Activated CD8-positive, alpha-beta memory T cell treated with anti-CD3 and anti-CD28 coated beads for 24 hours (primary cell): Measurements from ENCODE around the gene CAST.

ENCODE experiments used
- DNase-seq: peaks from one replicate; pipeline ENCODE4 v3.0.0-alpha.2; 2020

Gene CAST

DNA sequence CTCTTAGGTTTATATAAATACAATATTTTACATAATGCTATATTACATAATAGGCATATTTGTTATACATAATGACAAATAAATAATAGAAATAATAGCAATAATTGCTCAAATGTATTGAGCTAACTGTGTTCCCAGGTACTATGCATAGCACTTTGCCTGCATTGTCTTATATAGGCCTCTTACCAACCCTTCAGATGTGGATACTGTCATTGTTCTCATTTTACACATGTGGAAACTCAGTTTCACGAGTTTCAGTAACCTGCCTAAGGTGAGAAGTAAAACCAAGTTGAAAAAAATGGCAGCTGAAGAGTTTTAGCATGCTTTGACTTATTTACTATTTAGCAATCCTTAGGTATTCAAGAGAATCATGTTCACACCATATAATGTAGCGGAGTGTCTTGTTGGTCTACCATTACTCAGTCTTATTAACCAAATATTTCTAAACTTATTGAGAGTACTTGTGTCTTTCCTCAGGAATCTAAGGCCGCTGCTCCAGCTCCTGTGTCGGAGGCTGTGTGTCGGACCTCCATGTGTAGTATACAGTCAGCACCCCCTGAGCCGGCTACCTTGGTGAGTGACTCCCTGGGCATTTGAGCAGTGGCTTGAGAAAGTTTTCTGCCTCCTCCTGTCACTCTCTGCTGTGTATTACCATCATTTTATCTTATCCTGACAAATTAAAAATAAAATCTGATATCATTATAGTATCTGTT lies 88.1 kb downstream of the CAST start:
- no peak for DNase-seq

DNA sequence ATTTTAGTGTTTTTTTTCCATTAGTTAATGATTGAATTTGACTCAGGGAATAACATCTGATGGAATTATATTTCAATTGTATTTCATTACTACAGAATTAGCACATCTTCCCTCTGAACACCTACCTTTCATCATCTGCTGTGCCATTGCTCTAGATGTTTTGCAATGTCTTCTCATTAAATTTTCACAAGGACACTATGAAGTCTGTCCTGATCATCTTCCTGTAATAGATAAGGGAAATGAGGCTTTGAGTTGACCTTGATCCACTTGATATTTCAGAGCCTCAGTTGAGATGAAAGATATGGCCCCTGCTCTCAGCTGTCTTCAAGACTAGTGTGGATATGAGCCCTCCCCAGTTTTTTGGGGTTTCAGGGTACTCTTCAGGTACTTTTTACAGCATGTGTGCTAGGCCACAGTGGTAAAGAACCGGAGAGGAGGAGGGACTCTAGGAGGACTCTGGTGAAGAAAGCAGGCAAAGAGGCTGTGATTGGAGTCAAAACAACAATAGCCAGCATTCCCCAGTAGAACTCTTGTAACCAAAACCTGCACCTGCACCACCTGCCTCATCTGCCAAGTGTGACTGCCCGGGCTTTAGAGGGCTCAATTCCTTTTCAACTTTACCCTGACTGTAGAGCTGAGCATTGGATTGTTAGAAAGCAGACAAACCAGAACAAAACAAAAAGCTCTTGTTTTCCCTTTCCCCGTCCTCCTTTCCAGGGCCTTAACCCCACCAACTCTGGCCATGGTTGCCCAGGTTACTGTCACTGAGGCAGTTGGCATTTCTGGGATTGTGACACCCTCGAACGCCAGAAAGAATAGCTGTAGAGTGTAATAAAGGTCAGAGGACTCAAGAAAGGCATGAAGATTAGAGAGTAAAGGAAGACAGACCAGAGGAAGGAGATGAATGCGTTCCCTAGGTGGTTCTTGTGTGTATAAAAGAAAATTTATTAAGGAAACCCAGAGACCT lies 89.3 kb downstream of the CAST start:
- no peak for DNase-seq

- no peak for DNase-seq
These were observed 90.3 kb downstream of the CAST start for GRCh38 chr5:96752341-96753016.

- no peak for DNase-seq
These were observed 90.8 kb downstream of the CAST start for GRCh38 chr5:96753017-96753397.

GRCh38 chr5:96753848-96754247 lies 91.7 kb downstream of the CAST start:
- no peak for DNase-seq

- DNase-seq: no peak
These were observed 93.7 kb downstream of the CAST start for GRCh38 chr5:96755851-96756250.

DNA sequence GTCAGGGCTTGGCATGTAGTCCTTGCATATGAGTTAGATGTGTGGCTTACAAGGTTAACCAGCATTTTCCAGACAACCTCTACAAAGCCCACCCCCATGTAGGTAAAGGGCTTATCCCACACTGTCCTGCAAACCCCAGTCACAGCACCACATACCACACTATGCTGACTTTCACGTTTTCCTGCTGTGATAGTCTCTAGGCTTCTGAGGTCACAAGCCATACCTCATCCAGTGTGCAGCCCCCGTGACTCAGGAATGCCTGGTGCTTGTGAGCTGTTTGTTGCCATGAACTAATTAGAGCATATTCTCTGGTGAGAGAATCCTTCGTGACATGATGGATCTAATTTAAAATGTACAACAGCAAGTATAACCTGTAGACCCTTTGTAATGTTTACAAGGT lies 94.8 kb downstream of the CAST start:
- DNase-seq: no peak

DNA sequence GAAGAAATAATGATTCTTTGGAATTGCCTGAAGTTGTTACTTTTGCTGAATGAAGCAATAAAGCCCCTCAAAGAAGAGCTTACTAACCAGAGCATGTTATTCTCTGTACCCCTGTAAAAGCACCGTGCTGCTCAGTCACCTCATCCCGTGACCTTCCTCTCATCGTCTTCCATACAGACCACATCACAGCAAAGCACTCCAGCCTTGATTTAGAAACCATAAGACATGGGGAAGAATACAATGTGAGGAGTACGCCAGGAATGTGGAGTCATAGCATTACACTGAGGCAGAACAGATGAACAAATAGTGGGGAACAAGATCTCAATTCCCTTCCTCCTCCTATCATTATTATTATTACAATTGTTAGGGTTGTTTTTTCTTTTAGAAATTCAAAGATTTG lies 96.4 kb downstream of the CAST start:
- no peak for DNase-seq

DNA sequence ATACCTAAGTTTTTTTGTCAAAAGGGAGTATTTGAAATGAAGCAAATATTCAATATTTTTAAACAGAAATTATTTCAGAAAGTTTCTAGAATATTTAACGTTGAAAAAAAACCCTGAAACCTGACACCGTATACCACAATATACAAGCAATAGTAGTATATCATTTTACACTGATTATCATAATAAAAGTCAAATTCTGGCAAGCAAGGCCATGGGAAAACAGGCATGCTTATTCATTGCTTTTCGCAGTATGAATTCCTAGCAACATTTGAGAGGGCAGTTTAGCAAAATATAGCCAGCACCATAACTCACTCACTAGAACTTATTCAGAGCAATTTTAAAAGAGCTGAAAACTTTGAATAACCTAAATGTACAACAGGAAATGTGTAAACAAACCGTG lies 99.4 kb downstream of the CAST start:
- DNase-seq: no peak

DNA sequence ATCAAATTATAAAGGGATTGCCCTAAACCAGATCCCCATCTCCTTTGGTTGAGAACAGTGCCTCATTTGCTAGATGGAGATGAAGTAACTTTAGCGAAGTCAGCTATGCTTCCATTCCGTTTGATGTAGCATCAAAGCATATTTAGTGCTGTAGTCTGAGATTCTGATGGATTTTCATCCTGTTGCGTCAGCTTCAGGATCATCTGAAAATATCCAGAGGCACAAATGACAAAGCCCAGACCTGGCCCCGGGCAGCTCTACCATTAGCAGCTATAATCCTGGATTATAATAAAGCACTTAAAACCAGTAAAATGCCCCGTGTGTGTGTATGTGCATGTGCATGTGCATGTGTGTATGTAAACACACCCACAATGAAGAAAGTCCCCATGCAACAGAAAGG lies 100.8 kb downstream of the CAST start:
- DNase-seq: no peak

GRCh38 chr5:96765043-96765442 lies 102.9 kb downstream of the CAST start:
- no peak for DNase-seq

DNA sequence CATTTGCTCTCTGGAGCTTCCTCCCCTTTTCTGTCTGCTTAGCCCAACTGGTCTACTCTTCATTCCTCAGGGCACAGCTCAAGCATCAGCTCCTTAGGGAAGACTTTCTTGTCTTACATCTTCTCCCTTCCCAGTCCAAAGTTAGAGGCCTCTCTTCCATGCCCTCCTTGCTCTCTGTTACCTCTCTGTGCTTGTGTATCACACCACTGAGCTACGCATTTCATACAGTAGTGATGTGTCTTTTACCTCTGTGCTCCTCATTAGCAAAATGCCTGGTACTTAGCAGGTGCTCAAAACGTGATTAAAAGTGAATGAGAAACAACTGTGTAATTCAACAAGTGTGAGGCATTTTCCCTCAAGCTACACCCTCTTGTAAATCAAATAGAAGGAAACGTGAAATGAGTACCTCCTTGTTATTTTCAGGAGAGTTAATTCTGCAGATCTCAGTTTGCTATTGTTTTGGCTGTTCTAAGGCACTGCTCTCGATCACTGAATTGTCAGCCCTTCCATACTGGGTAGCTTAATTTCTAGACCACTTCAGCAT lies 106.6 kb downstream of the CAST start:
- no peak for DNase-seq

GRCh38 chr5:96771395-96771794 lies 109.2 kb downstream of the CAST start:
- DNase-seq: no peak

- DNase-seq: no peak
These were observed 109.9 kb downstream of the CAST start for GRCh38 chr5:96772111-96772510.

GRCh38 chr5:96772542-96772941 lies 110.4 kb downstream of the CAST start:
- no peak for DNase-seq

DNA sequence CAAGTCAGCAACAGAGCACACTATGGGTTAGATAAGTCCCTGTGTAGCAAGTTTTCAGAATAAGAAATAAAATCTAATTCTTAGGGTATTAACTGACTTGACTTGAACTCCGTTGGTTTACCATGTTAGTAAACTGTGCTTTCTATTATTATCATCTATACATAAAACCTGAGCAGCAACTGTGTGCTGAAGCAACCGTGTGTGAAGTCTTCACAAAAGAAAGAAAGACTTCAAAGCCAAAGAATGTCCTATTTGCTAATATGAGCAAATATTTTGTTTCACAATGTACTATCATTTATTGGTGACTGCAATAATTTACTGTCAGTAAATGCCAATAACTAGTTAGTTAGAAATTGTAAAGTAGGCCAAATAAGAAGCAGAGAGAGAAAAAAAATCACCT lies 112.9 kb downstream of the CAST start:
- no peak for DNase-seq

GRCh38 chr5:96775689-96776088 lies 113.5 kb downstream of the CAST start:
- no peak for DNase-seq

GRCh38 chr5:96776621-96777020 lies 114.4 kb downstream of the CAST start:
- DNase-seq: no peak

GRCh38 chr5:96778409-96778808 lies 116.2 kb downstream of the CAST start:
- no peak for DNase-seq

- DNase-seq: no peak
These were observed 118.5 kb downstream of the CAST start for GRCh38 chr5:96780626-96781025.

DNA sequence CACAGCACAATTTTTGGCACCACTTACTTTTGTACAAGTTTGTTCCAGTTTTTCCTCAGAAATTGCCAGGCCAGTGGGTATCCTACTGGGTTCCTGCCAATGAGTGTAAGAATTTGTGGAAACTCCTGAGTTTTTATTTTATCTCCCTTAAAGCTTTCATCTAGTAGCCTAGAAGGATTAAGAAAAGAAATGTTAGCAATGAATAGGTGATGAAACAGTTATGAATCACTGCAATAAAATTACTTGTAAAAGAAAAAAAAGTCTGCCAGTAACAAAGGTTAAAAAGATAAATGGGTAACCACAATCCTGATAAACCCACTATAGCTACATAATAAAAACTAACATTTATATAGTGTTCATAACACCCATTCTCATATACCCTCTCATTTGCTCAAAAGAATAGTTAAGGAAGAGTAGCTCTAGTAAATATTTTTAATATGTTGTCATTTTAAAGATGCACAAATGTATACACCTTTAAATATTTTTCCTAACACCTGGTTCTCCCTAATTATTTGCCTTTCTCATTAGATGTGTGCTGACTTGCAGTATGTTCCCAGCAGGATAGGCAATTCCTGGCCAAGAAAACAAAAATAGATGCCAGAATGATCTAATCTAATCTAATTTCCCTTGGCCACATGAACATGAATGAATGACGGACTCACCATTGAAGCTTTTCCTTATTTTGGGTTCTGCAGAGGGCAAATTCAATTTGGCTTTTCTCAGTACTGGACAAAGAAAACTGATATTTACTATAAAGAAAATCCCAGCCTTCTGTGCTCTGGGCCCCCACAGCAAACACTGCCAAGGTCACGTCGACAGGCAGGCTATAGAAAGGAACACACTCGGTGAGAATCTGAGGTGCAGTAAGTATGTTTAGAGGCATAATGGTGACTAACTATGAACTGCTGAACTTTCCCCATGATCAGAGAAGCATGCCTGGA lies 119.1 kb downstream of the CAST start:
- DNase-seq: no peak

DNA sequence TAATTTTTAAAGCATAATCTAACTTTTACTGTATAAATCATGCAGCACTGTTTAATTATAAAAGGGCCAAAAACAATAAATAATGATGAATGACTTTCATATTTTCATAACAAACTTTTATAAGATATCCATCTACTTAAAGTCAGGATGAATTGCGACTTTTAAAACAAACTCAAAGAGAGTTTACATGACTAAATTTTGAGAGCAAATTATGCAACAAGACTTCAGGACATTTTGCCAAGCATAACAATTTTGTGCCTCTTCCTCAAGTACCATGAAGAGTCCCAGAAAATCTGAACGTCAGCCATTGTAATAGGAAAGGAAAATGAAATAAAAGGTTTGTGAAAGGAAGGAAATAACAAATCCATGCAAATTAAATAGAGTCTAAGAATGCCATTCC lies 121.2 kb downstream of the CAST start:
- no peak for DNase-seq
